OCI-LY3 (cell line): ENCODE results near the gene MYO3A.

ENCODE experiments used
- EZH2phosphoT487 ChIP-seq: fragments of 200-600 bp; shearing (Covaris generic); IDR thresholded peaks from 2 replicates; pipeline ENCODE4 v1.6.1; 2018; ENCODE audit warnings: antibody characterized with exemption, mixed run types, low read depth
- TF ChIP-seq, protein P1 (sequence below): fragments of 200-600, 300-600 bp; sonication (generic); IDR thresholded peaks from 2 replicates; pipeline ENCODE4 v1.5.1; 2014; ENCODE audit warnings: antibody characterized with exemption, low read length, low read depth

GRCh38 chr10:25988583-25988982 is 54.6 kb downstream of the MYO3A start:
- no peak for TF ChIP-seq EZH2phosphoT487
- TF ChIP-seq, protein P1, sequence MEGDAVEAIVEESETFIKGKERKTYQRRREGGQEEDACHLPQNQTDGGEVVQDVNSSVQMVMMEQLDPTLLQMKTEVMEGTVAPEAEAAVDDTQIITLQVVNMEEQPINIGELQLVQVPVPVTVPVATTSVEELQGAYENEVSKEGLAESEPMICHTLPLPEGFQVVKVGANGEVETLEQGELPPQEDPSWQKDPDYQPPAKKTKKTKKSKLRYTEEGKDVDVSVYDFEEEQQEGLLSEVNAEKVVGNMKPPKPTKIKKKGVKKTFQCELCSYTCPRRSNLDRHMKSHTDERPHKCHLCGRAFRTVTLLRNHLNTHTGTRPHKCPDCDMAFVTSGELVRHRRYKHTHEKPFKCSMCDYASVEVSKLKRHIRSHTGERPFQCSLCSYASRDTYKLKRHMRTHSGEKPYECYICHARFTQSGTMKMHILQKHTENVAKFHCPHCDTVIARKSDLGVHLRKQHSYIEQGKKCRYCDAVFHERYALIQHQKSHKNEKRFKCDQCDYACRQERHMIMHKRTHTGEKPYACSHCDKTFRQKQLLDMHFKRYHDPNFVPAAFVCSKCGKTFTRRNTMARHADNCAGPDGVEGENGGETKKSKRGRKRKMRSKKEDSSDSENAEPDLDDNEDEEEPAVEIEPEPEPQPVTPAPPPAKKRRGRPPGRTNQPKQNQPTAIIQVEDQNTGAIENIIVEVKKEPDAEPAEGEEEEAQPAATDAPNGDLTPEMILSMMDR, result no peak
